Suprapubic skin (tissue), 4 donors: ENCODE measurements around the gene TMEM217. TPM values are rescaled to one million over a fixed set of nuclear protein-coding genes. Genes with fewer than 3 reads are reported as not detected.
"Not testable (repeated sequence)": the region's sequence is repeated elsewhere in the genome, so short reads cannot be mapped to it uniquely, and the experiment has no call there.

Experiments
- DNase-seq, 2 donors: peaks; one replicate each; pipeline ENCODE4 v3.0.0-alpha.2; 2019; ENCODE audit warnings: low spot score in 2 of 2
- H3K27ac ChIP-seq: fragments of 200-600 bp; sonication (generic); one replicate; pipeline ENCODE4 v1.5.1; 2019
- H3K27me3 ChIP-seq: fragments of 200-600 bp; sonication (generic); one replicate; pipeline ENCODE4 v1.5.1; 2019
- H3K36me3 ChIP-seq: fragments of 200-600 bp; sonication (generic); one replicate; pipeline ENCODE4 v1.5.1; 2019
- H3K4me1 ChIP-seq: fragments of 200-600 bp; sonication (generic); one replicate; pipeline ENCODE4 v1.5.1; 2019
- H3K4me3 ChIP-seq: fragments of 200-600 bp; sonication (generic); one replicate; pipeline ENCODE4 v1.5.1; 2019; ENCODE audit warnings: mild to moderate bottlenecking
- H3K9me3 ChIP-seq: fragments of 200-600 bp; sonication (generic); one replicate; pipeline ENCODE4 v1.5.1; 2019
- CTCF ChIP-seq, 2 donors: fragments of 200-600 bp in 1 of 2; fragments of 450-650 bp in 1 of 2; sonication (generic) in 1 of 2; IDR thresholded peaks; one replicate each; pipeline ENCODE4 v1.5.1; 2016 to 2019; ENCODE audit warnings: antibody characterized with exemption in 2 of 2, mild to moderate bottlenecking in 1 of 2, moderate library complexity in 1 of 2
- EP300 ChIP-seq: sonication (generic); formaldehyde crosslinking; IDR thresholded peaks from one replicate; pipeline ENCODE4 v1.6.1; 2017; ENCODE audit warnings: antibody characterized with exemption
- POLR2A ChIP-seq, 2 donors: fragments of 450-650 bp; IDR thresholded peaks; one replicate each; pipeline ENCODE4 v1.6.1; 2017; ENCODE audit warnings: antibody characterized with exemption in 2 of 2, mild to moderate bottlenecking in 2 of 2, moderate library complexity in 2 of 2
- POLR2AphosphoS5 ChIP-seq, 3 donors: sonication (generic); formaldehyde crosslinking; IDR thresholded peaks; one replicate each; pipeline ENCODE4 v1.6.1; 2017; ENCODE audit warnings: antibody characterized with exemption in 3 of 3
- WGBS: methylation state at CpG from one replicate; pipeline ENCODE4 v1.1.5; 2018; 5-methylcytosine and 5-hydroxymethylcytosine counted together
- total RNA-seq, 4 donors: library from RNA; depleted of rRNA; stranded (reverse); fragments of >200 nt; gene quantifications; one replicate each; pipeline ENCODE4 v1.1.0, GENCODE V29; 2016

Gene TMEM217
- 1 to 10 TPM in 2 of 4 donors, under 1 TPM in 1, not detected in 1; 0.30 to 3.3 (median 2.6) TPM for total RNA-seq

- WGBS, result 0% methylated on average over 14 of the region's 45 CpGs
- Histone ChIP-seq H3K27ac (peak within 1 kb of the TSS; percentile 69), H3K9me3 (no peaks in the 10 kb centered on the region), H3K4me3 (peak within 1 kb of the TSS; percentile 74), H3K4me1 (peaks cover 34% of the 10 kb centered on the region), H3K36me3 (no peaks in the 10 kb centered on the region), H3K27me3 (no peaks in the 10 kb centered on the region)
- DNase-seq, result peak; percentile 98
- TF ChIP-seq CTCF (IDR thresholded peaks at IDR 0.05) (no peak), EP300 (no peak), POLR2A (IDR thresholded peaks at IDR 0.05) (peak in 1 of 2 donors; percentile 23), POLR2AphosphoS5 (IDR thresholded peaks at IDR 0.05) (peak in 1 of 3 donors; percentile 29)
These were observed at the start of gene TMEM217, which contains the start of gene TBC1D22B for GRCh38 chr6:37257634-37258404. Gene TMEM217, minus strand, starts transcription at chr6:37258144. Its CDS starts 39,114 bp downstream, at chr6:37219030. Gene TBC1D22B, plus strand, starts transcription at chr6:37257772. Its CDS starts 146 bp downstream, at chr6:37257918.

- H3K9me3 ChIP-seq, DNase-seq, H3K4me3 ChIP-seq, H3K27me3 ChIP-seq: not testable (repeated sequence)
- peaks cover 22% of the 10 kb centered on the region for H3K4me1 ChIP-seq
- H3K27ac ChIP-seq, result peak overlapping the region; percentile 32
- H3K36me3 ChIP-seq, result peaks cover 26% of the 10 kb centered on the region
- 56% methylated on average over 10 of the region's 10 CpGs for WGBS
These were observed 49.5 kb upstream of the TMEM217 start for GRCh38 chr6:37307484-37307883.

GRCh38 chr6:37306624-37307222 is 48.8 kb upstream of the TMEM217 start:
- H3K4me3 ChIP-seq, result no peak overlapping the region
- H3K36me3 ChIP-seq, result peaks cover 31% of the 10 kb centered on the region
- H3K27me3 ChIP-seq, result no peaks in the 10 kb centered on the region
- H3K27ac ChIP-seq, result no peak overlapping the region
- no peak for DNase-seq
- WGBS, result 89% methylated on average over 4 of the region's 4 CpGs
- peaks cover 22% of the 10 kb centered on the region for H3K4me1 ChIP-seq
- H3K9me3 ChIP-seq, result no peaks in the 10 kb centered on the region
- TF ChIP-seq CTCF (IDR thresholded peaks at IDR 0.05) (no peak), EP300 (no peak), POLR2A (IDR thresholded peaks at IDR 0.05) (no peak)

- H3K9me3 ChIP-seq, result no peaks in the 10 kb centered on the region
These were observed 48.0 kb upstream of the TMEM217 start for GRCh38 chr6:37305841-37306425.

GRCh38 chr6:37304766-37305165 is 46.8 kb upstream of the TMEM217 start:
- WGBS, result 93% methylated on average over 7 of the region's 7 CpGs
- Histone ChIP-seq H3K4me1 (peaks cover 22% of the 10 kb centered on the region), H3K27me3 (no peaks in the 10 kb centered on the region), H3K27ac (no peak overlapping the region), H3K9me3 (no peaks in the 10 kb centered on the region), H3K4me3 (no peak overlapping the region), H3K36me3 (peaks cover 29% of the 10 kb centered on the region)
- no peak for TF ChIP-seq EP300
- no peak for TF ChIP-seq POLR2A (IDR thresholded peaks at IDR 0.05)
- no peak for TF ChIP-seq CTCF (IDR thresholded peaks at IDR 0.05)
- no peak for TF ChIP-seq POLR2AphosphoS5 (IDR thresholded peaks at IDR 0.05)
- no peak for DNase-seq

More at GRCh38 chr6:37305841-37306425, 48.0 kb upstream of the TMEM217 start:
- Histone ChIP-seq H3K27me3 (no peaks in the 10 kb centered on the region), H3K36me3 (peaks cover 29% of the 10 kb centered on the region), H3K27ac (no peak overlapping the region), H3K4me3 (no peak overlapping the region), H3K4me1 (peaks cover 22% of the 10 kb centered on the region)
- no peak for DNase-seq
- WGBS, result 76% methylated on average over 4 of the region's 4 CpGs
- TF ChIP-seq CTCF (IDR thresholded peaks at IDR 0.05), result no peak
- no peak for TF ChIP-seq POLR2A (IDR thresholded peaks at IDR 0.05)
- no peak for TF ChIP-seq EP300
- TF ChIP-seq POLR2AphosphoS5 (IDR thresholded peaks at IDR 0.05), result no peak
